AG09319 (cell line): ENCODE results near the gene ARHGAP10.

ENCODE experiments used
- DNase-seq: peaks from one replicate; pipeline ENCODE4 v3.0.0-alpha.2; 2010; ENCODE audit warnings: low read depth; ENCODE audit errors: extremely low read depth
- CTCF ChIP-seq: IDR thresholded peaks from 2 replicates; pipeline ENCODE4 v1.5.1; 2011; ENCODE audit warnings: low read depth, mild to moderate bottlenecking, inconsistent platforms, low read length, moderate library complexity

ARHGAP10 gene

GRCh38 chr4:148110169-148110568, 378.3 kb downstream of the ARHGAP10 start:
- TF ChIP-seq CTCF, result no peak
- no peak for DNase-seq

GRCh38 chr4:148112231-148112982, 380.5 kb downstream of the ARHGAP10 start:
- no peak for DNase-seq
- TF ChIP-seq CTCF, result no peak

GRCh38 chr4:148114436-148114835, 382.5 kb downstream of the ARHGAP10 start:
- no peak for TF ChIP-seq CTCF
- DNase-seq, result no peak

- no peak for TF ChIP-seq CTCF
- DNase-seq, result peak; percentile 49
These were observed 384.4 kb downstream of the ARHGAP10 start for GRCh38 chr4:148116264-148116663.

GRCh38 chr4:148116969-148117368, 385.1 kb downstream of the ARHGAP10 start:
- TF ChIP-seq CTCF, result no peak
- DNase-seq, result no peak

GRCh38 chr4:148118179-148118578, 386.3 kb downstream of the ARHGAP10 start:
- DNase-seq, result no peak
- no peak for TF ChIP-seq CTCF

- no peak for TF ChIP-seq CTCF
- DNase-seq, result no peak
These were observed 386.7 kb downstream of the ARHGAP10 start for GRCh38 chr4:148118633-148119032.
